Tibial nerve (tissue), 4 donors: ENCODE data around the gene ERF. TPM values are rescaled to one million over a fixed set of nuclear protein-coding genes. Genes with fewer than 3 reads are reported as not detected.
A peak's percentile ranks its signal among the peaks of the same experiment; 100 is the strongest.

Experiments used
- DNase-seq, 2 donors: peaks; one replicate each; pipeline ENCODE4 v3.0.0-alpha.2; 2019; ENCODE audit warnings: low spot score in 2 of 2
- H3K27ac ChIP-seq, 4 donors: fragments of 200-600 bp; sonication (generic) in 3 of 4; one replicate each; pipeline ENCODE4 v1.5.1; 2017 to 2019; ENCODE audit warnings: mild to moderate bottlenecking in 1 of 4
- H3K27me3 ChIP-seq, 2 donors: fragments of 200-600 bp; sonication (generic) in 1 of 2; one replicate each; pipeline versions ENCODE4 v1.5.1 to v1.6.0; 2017 to 2019
- H3K36me3 ChIP-seq, 3 donors: fragments of 200-600 bp; sonication (generic); one replicate each; pipeline ENCODE4 v1.5.1; 2018 to 2019
- H3K4me1 ChIP-seq, 4 donors: fragments of 200-600 bp; sonication (generic) in 3 of 4; one replicate each; pipeline ENCODE4 v1.5.1; 2017 to 2019
- H3K4me3 ChIP-seq, 4 donors: fragments of 200-600 bp; sonication (generic) in 3 of 4; one replicate each; pipeline ENCODE4 v1.5.1; 2017 to 2019; ENCODE audit warnings: mild to moderate bottlenecking in 1 of 4, moderate library complexity in 1 of 4
- H3K9me3 ChIP-seq, 4 donors: fragments of 200-600 bp; sonication (generic) in 3 of 4; one replicate each; pipeline ENCODE4 v1.5.1; 2017 to 2019
- CTCF ChIP-seq, 5 experiments: fragments of 200-600 bp in 3 of 5; fragments of 450-650 bp in 2 of 5; sonication (generic) in 3 of 5; IDR thresholded peaks; one replicate each; pipeline ENCODE4 v1.5.1; 2016 to 2019; ENCODE audit warnings: antibody characterized with exemption in 5 of 5, mild to moderate bottlenecking in 3 of 5, moderate library complexity in 2 of 5
- EP300 ChIP-seq, 2 donors: sonication (generic); formaldehyde crosslinking; IDR thresholded peaks; one replicate each; pipeline ENCODE4 v1.6.1; 2017; ENCODE audit warnings: antibody characterized with exemption in 2 of 2, mild to moderate bottlenecking in 1 of 2
- POLR2A ChIP-seq, 2 donors: fragments of 450-650 bp; IDR thresholded peaks; one replicate each; pipeline ENCODE4 v1.6.1; 2017; ENCODE audit warnings: antibody characterized with exemption in 2 of 2, mild to moderate bottlenecking in 2 of 2, moderate library complexity in 2 of 2
- WGBS, 2 donors: methylation state at CpG; one replicate each; pipeline ENCODE4 v1.1.5; 2018; 5-methylcytosine and 5-hydroxymethylcytosine counted together
- total RNA-seq, 4 donors: library from RNA; depleted of rRNA; stranded (reverse); fragments of >200 nt; gene quantifications; one replicate each; pipeline ENCODE4 v1.1.0, GENCODE V29; 2016

Gene ERF
- total RNA-seq, 4 donors from 2014 or later: 30.4 to 42.6 (median 35.1) TPM

GRCh38 chr19:42254089-42254849, 659 bp downstream of the ERF start:
- Histone ChIP-seq H3K27me3 (no peaks in the 10 kb centered on the region), H3K9me3 (no peaks in the 10 kb centered on the region), H3K4me3 (peak overlapping the region; percentile 88 to 99 (median 96)), H3K4me1 (peaks cover 0 to 56% (median 36%) of the 10 kb centered on the region in 4 donors), H3K27ac (peak overlapping the region; percentile 98 to 100 (median 100)), H3K36me3 (peaks cover 0 to 12% (median 0%) of the 10 kb centered on the region in 3 donors)
- 0 to 1% methylated on average over 33 to 62 of the region's 70 CpGs for WGBS, 2 donors
- peak in 2 of 5 experiments; percentile 27 to 34 for TF ChIP-seq CTCF (IDR thresholded peaks at IDR 0.05)
- peak; percentile 58 to 77 for TF ChIP-seq EP300 (IDR thresholded peaks at IDR 0.05)
- TF ChIP-seq POLR2A (IDR thresholded peaks at IDR 0.05): peak; percentile 17 to 23
- peak; percentile 58 to 79 for DNase-seq

- DNase-seq: peak in 1 of 2 donors; percentile 57
- Histone ChIP-seq H3K36me3 (peaks cover 0 to 20% (median 0%) of the 10 kb centered on the region in 3 donors), H3K4me1 (peaks cover 0 to 64% (median 37%) of the 10 kb centered on the region in 4 donors), H3K9me3 (no peaks in the 10 kb centered on the region), H3K27me3 (no peaks in the 10 kb centered on the region), H3K27ac (peak overlapping the region; percentile 98 to 100 (median 100)), H3K4me3 (peak overlapping the region; percentile 88 to 99 (median 96))
- WGBS, 2 donors: 1% methylated on average over 31 to 39 of the region's 71 CpGs
- TF ChIP-seq POLR2A (IDR thresholded peaks at IDR 0.05) (no peak), EP300 (IDR thresholded peaks at IDR 0.05) (peak in 1 of 2 donors; percentile 26), CTCF (IDR thresholded peaks at IDR 0.05) (no peak)
These were observed 1.5 kb downstream of the ERF start for GRCh38 chr19:42253245-42254088.

GRCh38 chr19:42252365-42253244, 2.3 kb downstream of the ERF start:
- Histone ChIP-seq H3K4me1 (peaks cover 0 to 72% (median 40%) of the 10 kb centered on the region in 4 donors), H3K4me3 (peak overlapping the region; percentile 88 to 99 (median 96)), H3K9me3 (no peaks in the 10 kb centered on the region), H3K36me3 (peaks cover 0 to 29% (median 0%) of the 10 kb centered on the region in 3 donors), H3K27ac (peak overlapping the region; percentile 98 to 100 (median 100)), H3K27me3 (no peaks in the 10 kb centered on the region)
- peak in 1 of 2 donors; percentile 57 for TF ChIP-seq POLR2A (IDR thresholded peaks at IDR 0.05)
- peak in 1 of 2 donors; percentile 79 for TF ChIP-seq EP300 (IDR thresholded peaks at IDR 0.05)
- TF ChIP-seq CTCF (IDR thresholded peaks at IDR 0.05): peak in 1 of 5 experiments; percentile 24
- peak in 1 of 2 donors; percentile 63 for DNase-seq
- 1 to 2% methylated on average over 27 of the region's 27 CpGs for WGBS, 2 donors

DNA sequence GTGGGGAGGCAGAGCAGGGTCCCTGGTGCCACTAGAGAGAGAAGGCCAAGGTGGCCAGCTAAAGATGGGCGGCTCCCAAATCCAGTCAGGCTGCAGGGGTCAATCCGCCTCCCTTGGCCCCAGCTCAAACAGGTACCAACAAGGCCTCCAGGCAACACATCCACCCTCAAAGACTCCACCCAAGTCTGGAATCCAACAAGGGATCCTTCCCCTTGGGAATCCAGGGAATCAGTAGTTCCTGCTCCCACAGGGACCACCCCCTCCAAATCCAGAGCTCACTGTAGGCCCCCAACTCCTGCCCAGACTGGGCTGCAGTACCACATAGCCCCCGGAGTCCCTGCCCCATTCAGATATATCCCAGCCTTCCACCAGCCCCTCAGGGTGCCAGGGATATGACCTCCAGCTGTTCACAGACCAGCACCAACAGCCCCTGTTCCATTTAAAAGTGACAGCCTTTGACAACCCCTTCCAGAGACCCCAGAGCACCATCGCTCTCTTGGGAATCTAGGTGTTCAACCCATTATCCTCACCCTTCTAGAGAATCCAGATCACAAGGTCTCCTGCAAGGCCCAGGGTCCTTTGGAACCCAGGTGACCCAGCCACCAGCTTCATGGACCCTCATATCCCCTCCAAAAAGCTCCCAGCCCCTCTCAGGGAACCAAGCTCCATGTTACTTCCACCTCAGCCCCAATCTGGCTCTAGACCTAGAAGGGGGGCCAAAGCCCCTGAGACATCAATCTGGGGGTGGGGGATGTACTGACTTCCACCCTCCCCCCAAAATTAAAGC, 3.2 kb downstream of the ERF start:
- peak overlapping the region; percentile 88 to 99 (median 96) for H3K4me3 ChIP-seq
- peaks cover 0 to 34% (median 0%) of the 10 kb centered on the region in 3 donors for H3K36me3 ChIP-seq
- WGBS, 2 donors: 46 to 54% methylated on average over 4 of the region's 4 CpGs

More for the DNA sequence above, 3.2 kb downstream of the ERF start:
- peak overlapping the region; percentile 98 to 100 (median 100) for H3K27ac ChIP-seq
- no peak for DNase-seq
- H3K9me3 ChIP-seq: no peaks in the 10 kb centered on the region
- H3K4me1 ChIP-seq: peaks cover 0 to 76% (median 45%) of the 10 kb centered on the region in 4 donors
- no peaks in the 10 kb centered on the region for H3K27me3 ChIP-seq
- TF ChIP-seq CTCF (IDR thresholded peaks at IDR 0.05): no peak
- no peak for TF ChIP-seq POLR2A (IDR thresholded peaks at IDR 0.05)
- no peak for TF ChIP-seq EP300 (IDR thresholded peaks at IDR 0.05)
